GM12874 (cell line): ENCODE measurements around the gene CRTAC1.

Experiments used
- CTCF ChIP-seq: IDR thresholded peaks from 2 replicates; pipeline ENCODE4 v1.5.1; 2011; ENCODE audit warnings: low read depth, mild to moderate bottlenecking, control low read depth, low read length, moderate library complexity; ENCODE audit not compliant: insufficient read depth

The CRTAC1 gene

GRCh38 chr10:98030093-98030821 is at the start of gene CRTAC1:
CRTAC1 (minus strand) TSS chr10:98030621; CDS start chr10:98030472, 149 bp downstream.
- no peak for TF ChIP-seq CTCF

- no peak for TF ChIP-seq CTCF
Observed at GRCh38 chr10:98078774-98079173, 48.4 kb upstream of the CRTAC1 start.

- TF ChIP-seq CTCF = no peak
Observed at GRCh38 chr10:98077223-98077622, 46.8 kb upstream of the CRTAC1 start.

GRCh38 chr10:98076086-98076485 is 45.7 kb upstream of the CRTAC1 start:
- TF ChIP-seq CTCF = no peak

- TF ChIP-seq CTCF = no peak
Observed at GRCh38 chr10:98074315-98074911, 44.0 kb upstream of the CRTAC1 start.

- no peak for TF ChIP-seq CTCF
Observed at GRCh38 chr10:98067165-98067564, 36.7 kb upstream of the CRTAC1 start.

GRCh38 chr10:98063740-98064027 is 33.3 kb upstream of the CRTAC1 start:
- TF ChIP-seq CTCF = no peak

- no peak for TF ChIP-seq CTCF
Observed at GRCh38 chr10:98062424-98062823, 32.0 kb upstream of the CRTAC1 start.
